Nephron (organoid): ENCODE measurements around the gene ZNF287.

Experiments used
- H3K27ac Mint-ChIP-seq, 3 experiments: 2 replicates each; pipeline ENCODE4 v1.8.0; 2020; ENCODE audit warnings: mixed read lengths in 3 of 3, mild to moderate bottlenecking in 2 of 3, moderate library complexity in 1 of 3
- H3K27me3 Mint-ChIP-seq: 2 replicates; pipeline ENCODE4 v1.8.0; 2021; ENCODE audit warnings: low read depth, mild to moderate bottlenecking, moderate library complexity, mixed read lengths
- H3K36me3 Mint-ChIP-seq: 2 replicates; pipeline ENCODE4 v1.8.0; 2020; ENCODE audit warnings: low read depth, mixed read lengths
- H3K4me1 Mint-ChIP-seq: 2 replicates; pipeline ENCODE4 v1.8.0; 2020; ENCODE audit warnings: mixed read lengths
- H3K4me3 Mint-ChIP-seq, 3 experiments: 2 replicates each; pipeline ENCODE4 v1.8.0; 2020; ENCODE audit warnings: mild to moderate bottlenecking in 3 of 3, mixed read lengths in 3 of 3, moderate library complexity in 2 of 3
- H3K9me3 Mint-ChIP-seq: 2 replicates; pipeline ENCODE4 v1.8.0; 2020; ENCODE audit warnings: mixed read lengths
- CTCF ChIP-seq, 3 experiments: fragments of 200-600 bp; sonication (generic); IDR thresholded peaks; one replicate each; pipeline ENCODE4 v1.5.0; 2021; ENCODE audit warnings: antibody characterized with exemption in 3 of 3; ENCODE audit not compliant: unreplicated experiment in 3 of 3

ZNF287 gene

DNA sequence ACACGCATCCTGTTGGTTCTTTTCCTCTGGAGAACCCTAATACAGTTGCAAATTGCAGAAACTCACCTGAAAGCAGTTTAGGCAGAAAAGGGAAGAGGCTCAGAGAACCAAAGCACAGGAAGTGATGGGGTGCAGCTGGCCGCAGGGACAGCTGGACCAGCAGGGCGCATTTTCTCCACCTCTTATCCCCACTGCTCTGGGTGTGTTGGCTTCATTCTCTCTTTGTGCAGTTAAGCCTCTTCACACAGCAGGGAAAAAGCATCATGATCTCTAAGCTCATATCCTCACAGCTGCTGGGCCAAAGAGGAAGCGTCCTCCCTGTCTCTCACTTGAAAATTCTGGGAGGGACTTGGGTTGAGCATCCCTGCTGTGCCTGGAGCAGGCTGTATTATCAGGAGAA is 57.0 kb downstream of the ZNF287 start:
- TF ChIP-seq CTCF (IDR thresholded peaks at IDR 0.05; ENCODE audit: unreplicated experiment in 3 of 3): no peak
- no peaks in the 10 kb centered on the region for H3K9me3 Mint-ChIP-seq
- peak overlapping the region in 2 of 3 experiments; percentile 3 to 28 for H3K4me3 Mint-ChIP-seq
- H3K4me1 Mint-ChIP-seq: peaks cover 40% of the 10 kb centered on the region
- peak overlapping the region; percentile 89 to 97 (median 89) for H3K27ac Mint-ChIP-seq
- H3K27me3 Mint-ChIP-seq: peaks cover 8% of the 10 kb centered on the region
- no peaks in the 10 kb centered on the region for H3K36me3 Mint-ChIP-seq

GRCh38 chr17:16511593-16511992 is 57.4 kb downstream of the ZNF287 start:
- Mint-ChIP-seq H3K4me3 (peak overlapping the region in 1 of 3 experiments; percentile 28), H3K27me3 (peaks cover 3% of the 10 kb centered on the region)

DNA sequence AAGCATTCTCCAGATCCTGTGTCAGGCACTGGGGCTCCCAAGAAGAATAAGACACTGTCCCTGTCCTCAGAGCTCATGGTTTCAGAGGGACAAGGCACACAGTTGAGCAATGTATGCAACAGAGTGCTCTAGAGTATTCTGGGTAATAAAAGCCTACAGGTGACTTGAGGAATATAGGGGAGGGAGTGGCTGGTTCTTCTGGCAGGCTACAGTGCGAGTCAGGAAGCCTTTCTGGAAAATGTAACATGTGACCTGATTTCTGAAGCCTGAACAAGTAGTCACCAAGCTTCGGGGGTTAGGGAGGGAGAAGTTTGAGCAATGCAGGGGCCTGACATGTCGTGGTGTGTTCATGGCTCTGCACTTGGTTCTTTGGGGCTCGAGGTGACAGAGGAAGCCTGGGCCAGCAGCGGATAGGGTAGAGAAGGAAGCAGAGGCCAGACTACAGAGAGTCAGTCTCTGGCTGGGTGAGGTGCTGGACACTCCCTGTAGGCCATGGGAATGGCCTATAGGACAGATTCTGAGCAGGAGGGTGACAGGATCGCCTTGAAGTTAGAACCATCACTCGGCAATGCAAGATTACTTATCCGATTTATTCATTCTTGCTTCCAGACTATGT is 61.0 kb downstream of the ZNF287 start:
- no peak for TF ChIP-seq CTCF (IDR thresholded peaks at IDR 0.05; ENCODE audit: unreplicated experiment in 3 of 3)
- Mint-ChIP-seq H3K4me1 (peaks cover 15% of the 10 kb centered on the region), H3K9me3 (no peaks in the 10 kb centered on the region), H3K27me3 (no peaks in the 10 kb centered on the region), H3K4me3 (no peak overlapping the region), H3K27ac (no peak overlapping the region), H3K36me3 (no peaks in the 10 kb centered on the region)

More at GRCh38 chr17:16511593-16511992, 57.4 kb downstream of the ZNF287 start:
- Mint-ChIP-seq H3K4me1 (peaks cover 36% of the 10 kb centered on the region), H3K36me3 (no peaks in the 10 kb centered on the region), H3K9me3 (no peaks in the 10 kb centered on the region), H3K27ac (peak overlapping the region; percentile 89 to 97 (median 89))
- no peak for TF ChIP-seq CTCF (IDR thresholded peaks at IDR 0.05; ENCODE audit: unreplicated experiment in 3 of 3)

- no peaks in the 10 kb centered on the region for H3K27me3 Mint-ChIP-seq
- H3K36me3 Mint-ChIP-seq: no peaks in the 10 kb centered on the region
- no peaks in the 10 kb centered on the region for H3K9me3 Mint-ChIP-seq
- H3K4me1 Mint-ChIP-seq: peaks cover under 1% of the 10 kb centered on the region
- TF ChIP-seq CTCF (IDR thresholded peaks at IDR 0.05; ENCODE audit: unreplicated experiment in 3 of 3): peak in 1 of 3 experiments; percentile 13
- no peak overlapping the region for H3K4me3 Mint-ChIP-seq
- H3K27ac Mint-ChIP-seq: no peak overlapping the region
Observed at GRCh38 chr17:16506188-16506587, 62.8 kb downstream of the ZNF287 start.

DNA sequence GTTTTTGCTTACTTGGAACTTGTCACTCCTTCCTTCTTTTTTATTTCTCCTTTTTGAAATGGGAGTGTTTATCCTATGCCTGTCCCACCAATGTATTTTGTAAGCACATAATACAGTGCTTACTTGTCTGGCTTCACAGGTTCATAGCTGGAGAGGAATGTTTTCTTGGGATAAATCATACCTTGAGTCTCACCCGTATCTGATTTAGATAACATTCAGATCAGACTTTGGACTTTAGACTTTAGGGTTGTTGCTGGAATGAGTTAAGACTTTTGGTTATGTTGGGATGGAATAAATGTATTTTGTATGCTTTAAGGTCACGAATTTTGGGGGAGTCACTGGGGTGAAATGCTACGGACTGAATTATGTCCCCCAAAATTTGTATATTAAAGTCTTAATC is 64.0 kb downstream of the ZNF287 start:
- Mint-ChIP-seq H3K4me3 (no peak overlapping the region), H3K4me1 (no peaks in the 10 kb centered on the region), H3K36me3 (no peaks in the 10 kb centered on the region), H3K9me3 (no peaks in the 10 kb centered on the region), H3K27ac (no peak overlapping the region), H3K27me3 (no peaks in the 10 kb centered on the region)
- TF ChIP-seq CTCF (IDR thresholded peaks at IDR 0.05; ENCODE audit: unreplicated experiment in 3 of 3): no peak
